Measurements from ENCODE around the gene DBNDD1.

- TF ChIP-seq CTCF (tag by site-specific recombination; IDR thresholded peaks at IDR 0.05) = no peak
- TF ChIP-seq REST (tag by site-specific recombination; IDR thresholded peaks at IDR 0.05) = no peak
- no peak for TF ChIP-seq KLF1 (tag by site-specific recombination; IDR thresholded peaks at IDR 0.05)
- TF ChIP-seq ZEB2 (tag by site-specific recombination; IDR thresholded peaks at IDR 0.05) = no peak
- TF ChIP-seq ZNF660 (tag by site-specific recombination; IDR thresholded peaks at IDR 0.05) = no peak
- no peak for TF ChIP-seq PATZ1 (tag by site-specific recombination; IDR thresholded peaks at IDR 0.05)
- TF ChIP-seq ZNF23 (tag by site-specific recombination; IDR thresholded peaks at IDR 0.05; ENCODE audit: borderline replicate concordance) = no peak
- no peak for TF ChIP-seq YY2 (tag by site-specific recombination; IDR thresholded peaks at IDR 0.05)
- TF ChIP-seq MYNN (tag by site-specific recombination; IDR thresholded peaks at IDR 0.05; ENCODE audit: borderline replicate concordance) = no peak
- TF ChIP-seq GLI4 (tag by site-specific recombination; IDR thresholded peaks at IDR 0.05) = no peak
Measured at GRCh38 chr16:90023078-90023447, 3.8 kb upstream of the DBNDD1 start.

All from HEK293 (cell line).